ENCODE measurements around the gene RAB3B.
"Not testable (repeated sequence)": the region's sequence is repeated elsewhere in the genome, so short reads cannot be mapped to it uniquely, and the experiment has no call there.

Gene RAB3B

GRCh38 chr1:52032124-52032784 lies 41.8 kb upstream of the RAB3B start:
- FAIRE-seq: no peak
- no peak for TF ChIP-seq CTCF (IDR thresholded peaks at IDR 0.05; ENCODE audit: insufficient read depth, missing control alignments)
- DNase-seq (ENCODE audit: insufficient read length, low spot score): no peak

GRCh38 chr1:52028839-52029238 lies 38.3 kb upstream of the RAB3B start:
- not testable (repeated sequence) for FAIRE-seq; DNase-seq (ENCODE audit: insufficient read length, low spot score)

- TF ChIP-seq CTCF (IDR thresholded peaks at IDR 0.05; ENCODE audit: insufficient read depth, missing control alignments): no peak
- FAIRE-seq (no peak), DNase-seq (ENCODE audit: insufficient read length, low spot score) (no peak)
Observed at GRCh38 chr1:52028328-52028727, 37.8 kb upstream of the RAB3B start.

GRCh38 chr1:52026278-52026677 lies 35.8 kb upstream of the RAB3B start:
- no peak for DNase-seq (ENCODE audit: insufficient read length, low spot score)
- no peak for TF ChIP-seq CTCF (IDR thresholded peaks at IDR 0.05; ENCODE audit: insufficient read depth, missing control alignments)
- no peak for FAIRE-seq

GRCh38 chr1:52022133-52022532 lies 31.6 kb upstream of the RAB3B start:
- DNase-seq (ENCODE audit: insufficient read length, low spot score) (no peak), FAIRE-seq (no peak)
- TF ChIP-seq CTCF (IDR thresholded peaks at IDR 0.05; ENCODE audit: insufficient read depth, missing control alignments): no peak

- DNase-seq (ENCODE audit: insufficient read length, low spot score) (no peak), FAIRE-seq (no peak)
- no peak for TF ChIP-seq CTCF (IDR thresholded peaks at IDR 0.05; ENCODE audit: insufficient read depth, missing control alignments)
Observed at GRCh38 chr1:52008071-52008809, 17.7 kb upstream of the RAB3B start.

GRCh38 chr1:52007215-52008002 lies 16.9 kb upstream of the RAB3B start:
- TF ChIP-seq CTCF (IDR thresholded peaks at IDR 0.05; ENCODE audit: insufficient read depth, missing control alignments): no peak
- FAIRE-seq: no peak
- no peak for DNase-seq (ENCODE audit: insufficient read length, low spot score)

- FAIRE-seq; DNase-seq (ENCODE audit: insufficient read length, low spot score): not testable (repeated sequence)
Observed at GRCh38 chr1:52006081-52006553, 15.6 kb upstream of the RAB3B start.

GRCh38 chr1:52005548-52005947 lies 15.0 kb upstream of the RAB3B start:
- not testable (repeated sequence) for FAIRE-seq; DNase-seq (ENCODE audit: insufficient read length, low spot score)
